GM18505 (cell line): ENCODE results near the gene CEP63.

Experiments
- ATAC-seq: cut with Tn5 transposase; IDR thresholded peaks from one replicate; pipeline ENCODE4 v1.9.1; 2021; ENCODE audit not compliant: unreplicated experiment
- POLR2A ChIP-seq: IDR thresholded peaks from 4 replicates; pipeline ENCODE4 v1.6.1; 2011; ENCODE audit warnings: borderline replicate concordance; ENCODE audit not compliant: insufficient read depth, insufficient read length; ENCODE audit errors: extremely low read depth

The CEP63 gene

DNA sequence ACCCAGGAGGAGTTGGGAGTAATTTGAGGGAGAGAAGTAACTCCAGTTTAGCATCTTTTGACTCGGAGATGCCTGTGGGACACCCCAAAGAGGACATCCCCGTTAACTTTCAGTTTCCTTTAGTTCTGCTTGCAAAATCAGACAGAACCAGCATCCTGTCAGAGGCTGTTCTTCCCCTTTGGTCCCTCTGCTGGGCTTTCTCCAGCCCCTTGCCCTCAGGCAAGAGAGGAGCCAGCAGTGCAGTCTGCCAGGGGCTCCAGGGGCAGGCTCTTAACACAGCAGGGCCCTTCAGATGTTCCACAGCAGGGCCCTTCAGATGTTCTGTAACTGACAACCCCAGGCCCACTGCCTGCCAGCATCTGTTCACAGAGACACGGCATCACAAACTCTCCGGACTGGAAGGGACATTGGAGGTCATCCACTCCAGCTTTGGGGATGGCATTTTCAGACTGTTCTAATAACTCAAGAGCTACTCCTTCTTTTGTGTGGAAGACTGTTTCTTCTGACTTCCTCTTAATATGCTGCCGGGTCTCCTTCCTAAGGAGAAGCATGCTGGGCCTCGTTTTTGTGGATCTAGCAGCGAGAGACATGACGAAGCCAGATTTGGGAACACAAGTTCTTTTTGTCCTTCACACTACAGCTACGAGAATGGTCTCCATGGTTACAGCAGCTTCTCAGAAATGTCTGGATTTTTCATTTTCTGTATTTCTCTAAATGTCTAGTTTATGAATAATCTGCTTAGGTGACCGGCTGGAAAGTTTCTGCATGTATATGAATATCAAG is 113.1 kb downstream of the CEP63 start:
- no peak for TF ChIP-seq POLR2A
- ATAC-seq = no peak

DNA sequence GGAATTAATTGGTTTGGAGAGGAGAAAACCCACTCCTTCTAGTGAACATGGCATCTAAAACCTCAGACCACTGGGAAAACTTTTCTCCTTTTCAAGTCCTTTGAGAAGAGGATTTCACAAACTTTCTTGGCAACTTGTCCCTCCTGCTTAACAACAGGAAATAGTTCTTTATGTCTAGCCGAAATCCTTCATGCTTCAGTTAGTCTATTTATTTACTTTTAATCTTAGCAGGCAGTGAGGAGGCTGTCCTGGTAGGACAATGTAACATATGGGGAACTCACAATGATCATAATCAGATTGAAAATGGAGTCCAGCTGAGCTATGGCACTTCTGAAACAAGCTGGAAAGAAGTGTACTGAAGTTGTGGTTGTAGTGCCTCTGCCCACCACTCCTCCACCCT is 114.3 kb downstream of the CEP63 start:
- no peak for TF ChIP-seq POLR2A
- no peak for ATAC-seq

DNA sequence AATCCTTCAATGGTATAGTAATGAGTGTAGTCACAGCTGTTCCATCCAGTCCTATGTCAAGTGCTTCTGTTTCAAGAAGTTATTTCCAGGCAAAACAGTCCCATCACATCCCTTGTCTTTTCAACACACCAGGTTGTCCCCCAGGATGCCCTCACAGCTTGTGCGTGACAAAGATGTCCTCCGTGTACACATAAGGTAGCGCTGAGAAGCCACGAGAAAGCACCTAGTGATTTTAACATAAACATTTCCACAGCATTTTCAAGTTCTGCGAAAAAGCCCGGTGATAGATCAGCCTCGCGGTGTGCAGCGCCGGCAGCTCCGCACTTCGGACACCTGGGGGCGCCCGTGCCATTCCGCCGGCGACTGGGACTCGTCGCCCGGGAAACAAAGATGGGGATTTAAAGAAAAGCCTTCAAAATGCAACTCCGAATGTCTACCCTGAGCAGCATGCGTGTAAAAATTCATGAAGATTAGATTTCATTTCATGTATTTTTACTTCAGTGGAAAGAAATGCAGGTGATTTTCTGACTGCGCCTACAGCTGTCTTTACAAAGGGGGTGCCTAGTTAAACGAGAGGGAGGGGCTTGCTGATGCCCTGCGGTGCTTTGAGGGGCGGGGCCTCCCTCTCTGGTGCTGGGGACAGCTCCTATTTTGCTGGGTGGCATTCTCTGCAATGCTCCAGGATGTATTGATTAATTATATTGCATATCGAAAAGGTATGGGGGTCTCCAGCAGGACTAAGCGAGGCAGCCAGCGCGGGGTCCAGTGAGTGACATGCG is 115.0 kb downstream of the CEP63 start:
- no peak for ATAC-seq
- TF ChIP-seq POLR2A = no peak

DNA sequence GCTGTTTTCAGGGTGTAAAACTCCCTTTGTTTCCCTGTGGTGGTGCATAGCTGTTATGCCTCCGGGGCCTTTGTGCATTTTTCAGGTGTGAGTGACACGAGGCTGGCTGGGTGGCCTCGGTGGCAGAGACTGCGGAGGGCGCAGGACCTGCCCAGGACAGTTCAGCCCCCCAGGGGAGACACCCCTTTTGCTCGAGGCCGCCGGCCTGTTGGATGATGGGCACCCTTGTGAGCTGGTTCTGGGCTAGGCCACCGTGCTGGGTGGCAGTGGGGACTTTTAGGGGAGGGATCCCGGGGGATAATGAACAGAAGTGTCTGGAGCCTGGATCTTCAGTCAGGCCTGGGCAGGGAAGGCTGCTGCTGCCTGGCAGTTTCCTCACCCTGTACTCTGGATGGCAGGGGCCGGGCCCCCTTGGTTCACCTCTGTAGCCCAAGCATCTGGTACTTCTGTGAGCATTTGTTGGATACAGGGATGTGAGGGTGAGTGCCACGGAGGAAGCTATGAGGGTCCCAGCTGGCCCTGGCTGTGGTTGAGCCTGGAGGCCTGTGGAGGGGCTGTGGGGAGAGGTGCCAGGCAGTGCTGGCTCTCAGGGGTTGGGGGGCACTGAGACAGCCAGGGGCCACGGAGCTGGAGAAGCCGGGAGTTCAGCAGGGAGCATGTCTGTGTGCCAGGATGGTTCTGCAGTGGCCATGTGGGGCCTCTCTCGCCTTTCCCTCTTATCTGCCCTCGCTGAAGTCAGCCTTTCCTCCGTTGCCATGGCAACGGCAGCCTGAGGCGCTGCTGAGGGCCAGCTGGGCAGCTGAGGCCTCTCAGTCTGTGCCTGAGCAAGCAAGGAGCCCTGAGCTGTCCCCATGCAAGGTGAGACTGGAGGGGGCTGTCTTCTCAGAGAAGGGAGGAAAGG is 115.9 kb downstream of the CEP63 start:
- no peak for TF ChIP-seq POLR2A
- no peak for ATAC-seq

GRCh38 chr3:134602440-134602814 is 116.6 kb downstream of the CEP63 start:
- no peak for ATAC-seq
- TF ChIP-seq POLR2A = no peak

- TF ChIP-seq POLR2A = no peak
- ATAC-seq = no peak
These were observed 117.6 kb downstream of the CEP63 start for GRCh38 chr3:134603480-134603879.

GRCh38 chr3:134603956-134604355 is 118.1 kb downstream of the CEP63 start:
- no peak for ATAC-seq
- TF ChIP-seq POLR2A = no peak

- ATAC-seq = no peak
- TF ChIP-seq POLR2A = no peak
These were observed 119.7 kb downstream of the CEP63 start for GRCh38 chr3:134605556-134605955.

DNA sequence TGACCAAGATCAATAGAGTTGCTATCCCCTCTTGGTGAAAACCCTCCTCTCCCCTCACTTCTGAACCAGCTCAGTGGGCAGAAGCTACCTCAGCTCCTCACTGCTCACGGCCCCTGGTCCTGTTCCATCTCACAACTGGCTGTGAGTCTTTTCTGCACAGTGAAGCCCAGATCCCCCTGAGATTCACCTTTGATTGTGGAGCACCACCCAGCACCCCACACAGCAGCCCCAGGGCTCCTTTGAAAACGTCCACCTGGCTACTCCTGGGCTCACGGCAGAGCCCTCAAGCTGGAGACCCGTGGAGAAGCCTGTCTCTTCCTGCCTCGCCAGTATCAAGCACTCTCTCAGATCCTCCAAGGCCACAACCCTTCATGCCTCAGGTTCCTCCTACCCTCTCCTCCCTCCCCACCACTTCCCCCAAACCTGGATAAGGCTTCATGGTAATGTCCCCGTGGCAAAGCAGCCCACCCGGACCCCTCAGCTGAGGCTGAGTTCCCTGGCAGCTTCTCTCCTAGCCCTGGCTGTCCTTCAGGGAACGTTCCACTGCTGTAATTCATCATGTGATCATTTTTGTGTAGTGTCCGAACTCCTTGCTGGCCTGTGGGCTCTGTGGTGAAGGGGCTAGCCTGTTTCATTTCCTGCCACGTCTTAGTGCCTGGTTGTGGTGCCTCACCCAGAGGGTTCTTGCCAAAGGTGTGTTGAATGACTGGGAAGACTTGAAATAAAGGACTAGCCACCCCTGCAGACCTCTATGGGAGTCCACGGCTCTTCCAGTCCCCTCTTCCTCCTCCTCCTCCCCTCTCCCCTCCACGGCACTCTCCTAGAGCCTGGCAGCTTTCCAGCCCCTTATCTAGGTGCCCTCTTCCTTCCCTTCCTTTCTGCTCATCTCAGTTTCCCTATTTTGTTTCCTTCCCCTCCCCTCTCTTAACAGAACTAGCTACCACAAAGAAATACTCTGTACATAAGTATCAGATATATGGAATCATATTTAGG is 120.5 kb downstream of the CEP63 start:
- ATAC-seq = no peak

GRCh38 chr3:134607054-134608022 is 121.5 kb downstream of the CEP63 start:
- TF ChIP-seq POLR2A = no peak
- ATAC-seq = no peak

More for the DNA sequence above, 120.5 kb downstream of the CEP63 start:
- no peak for TF ChIP-seq POLR2A
